HepG2 (cell line): ENCODE measurements around the gene LBX1. TPM values are rescaled to one million over a fixed set of nuclear protein-coding genes. Genes with fewer than 3 reads are reported as not detected.

Experiments used
- ATAC-seq: fragments of 200-7000 bp; cut with Tn5 transposase; 3 replicates; pipeline ENCODE4 v1.9.1; 2020; ENCODE audit warnings: mild to moderate bottlenecking, moderate library complexity
- BruUV-seq: library from RNA; stranded (reverse); fragments of 400-500 nt; replicated peaks from 2 replicates; lab custom pipeline; 2021; lab: Mats Ljungman, UMichigan
- CTCF ChIA-PET: fragments of 300-600 bp; formaldehyde crosslinking; extraction: SDS; loops from one replicate; lab custom pipeline; 2021; ENCODE audit warnings: low total read pairs, inconsistent platforms, low intra/inter-chr PET ratio; lab: Yijun Ruan, JAX
- POLR2A ChIA-PET: fragments of 350-600 bp; sonication (Branson Sonifier 250); formaldehyde crosslinking; loops from one replicate; lab custom pipeline; 2020; ENCODE audit warnings: antibody characterized with exemption, inconsistent platforms; lab: Yijun Ruan, JAX
- DNase-seq: peaks from one replicate; pipeline ENCODE4 v3.0.0-alpha.2; 2015; ENCODE audit warnings: low spot score
- FAIRE-seq: peaks from 3 replicates; lab custom pipeline; 2011; peaks lifted over from hg19 to GRCh38; lab: Jason Lieb, UNC
- H2AFZ ChIP-seq: one replicate; pipeline ENCODE4 v1.6.1; 2011; ENCODE audit warnings: low read length, inconsistent platforms
- H3K27ac ChIP-seq: fragments of 300-600 bp; 3 replicates; pipeline ENCODE4 v1.8.0; 2011; ENCODE audit warnings: mixed run types, mild to moderate bottlenecking, mixed read lengths, low read length, inconsistent platforms; ENCODE audit not compliant: insufficient read depth; ENCODE audit errors: extremely low read length
- H3K27me3 ChIP-seq, 2 experiments: fragments of 200-600 bp in 1 of 2; 2 replicates in 1 of 2; 3 replicates in 1 of 2; pipeline versions ENCODE4 v1.6.0 to v1.8.0; 2011; ENCODE audit warnings: low read length in 2 of 2, mild to moderate bottlenecking in 2 of 2, moderate library complexity in 2 of 2, inconsistent platforms in 1 of 2; ENCODE audit not compliant: insufficient read depth in 2 of 2, control insufficient read depth in 1 of 2
- H3K36me3 ChIP-seq, 2 experiments: fragments of 200-600 bp in 1 of 2; replicated peaks in 1 of 2; 2 replicates in 1 of 2; 3 replicates in 1 of 2; pipeline versions ENCODE4 v1.5.1 to v1.8.0; 2011; ENCODE audit warnings: low read length in 2 of 2, inconsistent platforms in 1 of 2; ENCODE audit not compliant: insufficient read depth in 2 of 2, control insufficient read depth in 1 of 2
- H3K4me1 ChIP-seq: 2 replicates; pipeline ENCODE4 v1.5.1; 2012; ENCODE audit warnings: low read length, inconsistent platforms; ENCODE audit not compliant: insufficient read depth
- H3K4me2 ChIP-seq: 2 replicates; pipeline ENCODE4 v1.6.0; 2011; ENCODE audit warnings: low read depth, low read length, inconsistent platforms
- H3K4me3 ChIP-seq, 3 experiments: fragments of 200-600 bp in 1 of 3; sonication (generic), shearing (Covaris generic) in 1 of 3; replicated peaks in 1 of 3; 2 replicates each; pipeline ENCODE4 v1.5.1; 2011 to 2016; ENCODE audit warnings: low read length in 3 of 3, inconsistent platforms in 2 of 3, low read depth in 2 of 3, mild to moderate bottlenecking in 2 of 3, control low read depth in 1 of 3, mixed read lengths in 1 of 3; ENCODE audit not compliant: insufficient read depth in 1 of 3
- H3K79me2 ChIP-seq: one replicate; pipeline ENCODE4 v1.6.1; 2011; ENCODE audit warnings: low read length, inconsistent platforms; ENCODE audit not compliant: insufficient read depth
- H3K9ac ChIP-seq: 2 replicates; pipeline ENCODE4 v1.6.0; 2011; ENCODE audit warnings: mild to moderate bottlenecking, low read depth, low read length, inconsistent platforms; ENCODE audit not compliant: insufficient read depth
- H3K9me3 ChIP-seq: 2 replicates; pipeline ENCODE4 v1.5.1; 2012; ENCODE audit warnings: mild to moderate bottlenecking, low read length
- H4K20me1 ChIP-seq: 2 replicates; pipeline ENCODE4 v1.6.0; 2011; ENCODE audit warnings: inconsistent platforms, mild to moderate bottlenecking, low read length, moderate library complexity; ENCODE audit not compliant: insufficient read depth
- EZH2 ChIP-seq: conservative IDR thresholded peaks from 2 replicates; pipeline ENCODE4 v1.6.1; 2012; ENCODE audit warnings: mild to moderate bottlenecking, low read depth, low read length, moderate library complexity
- WGBS: methylation state at CpG from one replicate; pipeline ENCODE4 v1.1.6; 2017; ENCODE audit warnings: low lambda C conversion rate; 5-methylcytosine and 5-hydroxymethylcytosine counted together
- in situ Hi-C: cut with HindIII; loops from 2 replicates; pipeline ENCODE4 v1.10.0; 2017; ENCODE audit warnings: low pct_unique_long_range_greater_than_20kb; ENCODE audit not compliant: extremely low pct_ligation_motif_present
- intact Hi-C: fragments of 100-400 bp; cut with micrococcal nuclease; formaldehyde crosslinking; loops from one replicate; pipeline ENCODE4 v1.10.0; 2022; ENCODE audit not compliant: unreplicated experiment
- polyA plus RNA-seq, 8 experiments: library from polyadenylated mRNA; depleted of rRNA in 3 of 8; stranded (reverse) in 7 of 8; unstranded in 1 of 8; fragments of >200 nt; fragmentation: Illumina TruSeq in 4 of 8; extraction: Trizol in 4 of 8; gene quantifications; 2 replicates each; pipeline versions ENCODE4 v1.2.1 to v1.2.3, GENCODE V29; 2011 to 2016; ENCODE audit warnings: low read depth in 4 of 8, missing spikeins in 1 of 8, mixed read lengths in 1 of 8; ENCODE audit not compliant: insufficient read depth in 1 of 8
- total RNA-seq, 5 experiments: library from RNA; depleted of rRNA; stranded (reverse); fragments of >200 nt; fragmentation: Illumina TruSeq; extraction: Trizol; gene quantifications; 2 replicates each; pipeline ENCODE4 v1.2.3, GENCODE V29; 2016; ENCODE audit warnings: low read depth in 1 of 5
- TF ChIP-seq, protein P1 (sequence below): sonication (generic); formaldehyde crosslinking; IDR thresholded peaks from 2 replicates; pipeline ENCODE4 v1.4.0; 2020; ENCODE audit warnings: missing genetic modification reagents

Gene LBX1
- total and polyA plus RNA-seq, 2 of the 13 experiments (the other 11 are each of a cell fraction or from before 2014, with no cell fraction given) = not detected

DNA sequence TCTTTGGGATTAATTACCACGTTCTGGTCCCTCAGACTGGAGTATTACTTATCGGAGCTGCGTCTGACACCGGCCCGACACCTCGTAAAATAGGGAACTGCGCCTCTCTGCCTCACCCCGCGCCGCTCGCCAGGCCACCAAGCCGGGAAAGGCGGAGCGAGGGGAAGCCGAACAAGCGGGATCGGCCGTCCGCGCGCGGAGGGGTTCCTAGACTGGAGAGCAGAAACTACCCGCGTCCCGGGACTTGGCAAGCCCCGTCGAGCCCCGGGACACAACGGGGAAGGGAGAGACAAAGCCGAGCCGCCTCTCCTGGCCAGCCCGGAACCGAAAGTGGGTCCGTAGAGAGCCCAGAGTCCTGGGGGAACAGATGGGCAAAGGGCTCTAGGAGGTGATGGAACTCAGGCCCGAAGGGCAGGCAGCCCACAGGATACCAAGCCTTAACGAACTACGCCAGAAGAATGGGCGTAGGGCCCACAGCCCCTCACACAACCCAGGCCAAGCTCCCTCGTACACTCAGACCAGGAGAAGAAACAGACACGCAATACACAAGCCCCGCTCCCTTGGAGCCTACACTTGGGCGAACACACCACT, 6.5 kb downstream of the LBX1 start:
- peak; percentile 95 for TF ChIP-seq EZH2
- TF ChIP-seq, protein P1, sequence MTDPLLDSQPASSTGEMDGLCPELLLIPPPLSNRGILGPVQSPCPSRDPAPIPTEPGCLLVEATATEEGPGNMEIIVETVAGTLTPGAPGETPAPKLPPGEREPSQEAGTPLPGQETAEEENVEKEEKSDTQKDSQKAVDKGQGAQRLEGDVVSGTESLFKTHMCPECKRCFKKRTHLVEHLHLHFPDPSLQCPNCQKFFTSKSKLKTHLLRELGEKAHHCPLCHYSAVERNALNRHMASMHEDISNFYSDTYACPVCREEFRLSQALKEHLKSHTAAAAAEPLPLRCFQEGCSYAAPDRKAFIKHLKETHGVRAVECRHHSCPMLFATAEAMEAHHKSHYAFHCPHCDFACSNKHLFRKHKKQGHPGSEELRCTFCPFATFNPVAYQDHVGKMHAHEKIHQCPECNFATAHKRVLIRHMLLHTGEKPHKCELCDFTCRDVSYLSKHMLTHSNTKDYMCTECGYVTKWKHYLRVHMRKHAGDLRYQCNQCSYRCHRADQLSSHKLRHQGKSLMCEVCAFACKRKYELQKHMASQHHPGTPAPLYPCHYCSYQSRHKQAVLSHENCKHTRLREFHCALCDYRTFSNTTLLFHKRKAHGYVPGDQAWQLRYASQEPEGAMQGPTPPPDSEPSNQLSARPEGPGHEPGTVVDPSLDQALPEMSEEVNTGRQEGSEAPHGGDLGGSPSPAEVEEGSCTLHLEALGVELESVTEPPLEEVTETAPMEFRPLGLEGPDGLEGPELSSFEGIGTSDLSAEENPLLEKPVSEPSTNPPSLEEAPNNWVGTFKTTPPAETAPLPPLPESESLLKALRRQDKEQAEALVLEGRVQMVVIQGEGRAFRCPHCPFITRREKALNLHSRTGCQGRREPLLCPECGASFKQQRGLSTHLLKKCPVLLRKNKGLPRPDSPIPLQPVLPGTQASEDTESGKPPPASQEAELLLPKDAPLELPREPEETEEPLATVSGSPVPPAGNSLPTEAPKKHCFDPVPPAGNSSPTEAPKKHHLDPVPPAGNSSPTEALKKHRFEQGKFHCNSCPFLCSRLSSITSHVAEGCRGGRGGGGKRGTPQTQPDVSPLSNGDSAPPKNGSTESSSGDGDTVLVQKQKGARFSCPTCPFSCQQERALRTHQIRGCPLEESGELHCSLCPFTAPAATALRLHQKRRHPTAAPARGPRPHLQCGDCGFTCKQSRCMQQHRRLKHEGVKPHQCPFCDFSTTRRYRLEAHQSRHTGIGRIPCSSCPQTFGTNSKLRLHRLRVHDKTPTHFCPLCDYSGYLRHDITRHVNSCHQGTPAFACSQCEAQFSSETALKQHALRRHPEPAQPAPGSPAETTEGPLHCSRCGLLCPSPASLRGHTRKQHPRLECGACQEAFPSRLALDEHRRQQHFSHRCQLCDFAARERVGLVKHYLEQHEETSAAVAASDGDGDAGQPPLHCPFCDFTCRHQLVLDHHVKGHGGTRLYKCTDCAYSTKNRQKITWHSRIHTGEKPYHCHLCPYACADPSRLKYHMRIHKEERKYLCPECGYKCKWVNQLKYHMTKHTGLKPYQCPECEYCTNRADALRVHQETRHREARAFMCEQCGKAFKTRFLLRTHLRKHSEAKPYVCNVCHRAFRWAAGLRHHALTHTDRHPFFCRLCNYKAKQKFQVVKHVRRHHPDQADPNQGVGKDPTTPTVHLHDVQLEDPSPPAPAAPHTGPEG = no peak
- Histone ChIP-seq H4K20me1 (no peaks in the 10 kb centered on the region), H3K4me1 (peaks cover 12% of the 10 kb centered on the region), H3K36me3 (no peaks in the 10 kb centered on the region), H3K9ac (no peak overlapping the region), H3K27ac (no peak overlapping the region), H3K4me2 (peak overlapping the region; percentile 30; the same call in 1 of the 2 replicates), H3K27me3 (peaks cover 30 to 99% of the 10 kb centered on the region in 2 experiments), H3K4me3 (peak overlapping the region in 1 of 3 experiments; percentile 34; a peak in 1 of 6 replicates), H3K9me3 (no peaks in the 10 kb centered on the region), H3K79me2 (no peaks in the 10 kb centered on the region), H2AFZ (no peak overlapping the region)
- no TSS peak for BruUV-seq
- in situ Hi-C loops = no loop called here
- 7% methylated on average over 9 of the region's 42 CpGs for WGBS
- no peak for DNase-seq
- peak; percentile 10; the same call in 1 of the 3 replicates for ATAC-seq
- ChIA-PET CTCF (no interaction called here), POLR2A (no interaction called here)
- FAIRE-seq = no peak
- intact Hi-C loops = no loop called here
